ENCODE results near the gene RASA4B.

Gene RASA4B

GRCh38 chr7:102445674-102446071 is 71.9 kb downstream of the RASA4B start:
- ChIA-PET POLR2A (ENCODE audit: low non-redundant PET) (no interaction called here), CTCF (no interaction called here)
- no peak for TF ChIP-seq CTCF (conservative IDR thresholded peaks at IDR 0.05; ENCODE audit: low read depth)
- DNase-seq (ENCODE audit: low spot score), result no peak
- peak overlapping the region; percentile 25; the same call in 1 of the 2 replicates for H3K27ac ChIP-seq

- POLR2A ChIA-PET (ENCODE audit: low non-redundant PET), result interaction anchor here (0.7 kb wide), 1 partner anchor 634 kb away, joined by 7 read pairs; no protein-coding TSS in a partner anchor
- DNase-seq (ENCODE audit: low spot score), result no peak
- H3K27ac ChIP-seq, result peak overlapping the region; percentile 25; the same call in 1 of the 2 replicates
- CTCF ChIA-PET, result no interaction called here
- TF ChIP-seq CTCF (conservative IDR thresholded peaks at IDR 0.05; ENCODE audit: low read depth), result no peak
Measured at GRCh38 chr7:102444961-102445673, 72.5 kb downstream of the RASA4B start.

GRCh38 chr7:102439963-102440795 is 77.4 kb downstream of the RASA4B start:
- peak overlapping the region; percentile 70 for H3K27ac ChIP-seq
- ChIA-PET CTCF (interaction anchor here (1.0 kb wide), 1 partner anchor 11 kb away, joined by 4 read pairs; no protein-coding TSS in a partner anchor), POLR2A (ENCODE audit: low non-redundant PET) (no interaction called here)
- peak; percentile 87 for DNase-seq (ENCODE audit: low spot score)
- TF ChIP-seq CTCF (conservative IDR thresholded peaks at IDR 0.05; ENCODE audit: low read depth), result no peak

- no peak for TF ChIP-seq CTCF (conservative IDR thresholded peaks at IDR 0.05; ENCODE audit: low read depth)
- H3K27ac ChIP-seq, result peak overlapping the region; percentile 19
- CTCF ChIA-PET, result no interaction called here
- POLR2A ChIA-PET (ENCODE audit: low non-redundant PET), result no interaction called here
- DNase-seq (ENCODE audit: low spot score), result no peak
Measured at GRCh38 chr7:102436118-102436517, 81.5 kb downstream of the RASA4B start.

GRCh38 chr7:102434039-102434486 is 83.5 kb downstream of the RASA4B start:
- TF ChIP-seq CTCF (conservative IDR thresholded peaks at IDR 0.05; ENCODE audit: low read depth), result no peak
- DNase-seq (ENCODE audit: low spot score), result no peak
- peak overlapping the region; percentile 89 for H3K27ac ChIP-seq
- ChIA-PET POLR2A (ENCODE audit: low non-redundant PET) (interaction anchor here (0.7 kb wide), 1 partner anchor 39 kb away, joined by 3 read pairs; no protein-coding TSS in a partner anchor), CTCF (interaction anchor here (0.6 kb wide), 1 partner anchor 18 kb away, joined by 3 read pairs; no protein-coding TSS in a partner anchor)

All from RWPE1 (cell line).